Activated naive CD8-positive, alpha-beta T cell treated with anti-CD3 and anti-CD28 coated beads, Interleukin-2, amount 50 U/mL, for 24 hours (primary cell): ENCODE measurements around the gene MRAS.

Experiments used
- ATAC-seq: fragments of 150-1000 bp; cut with Tn5 transposase; one replicate; pipeline ENCODE4 v1.10.0; 2021
- DNase-seq: peaks from one replicate; pipeline ENCODE4 v3.0.0; 2021
- H3K27ac Mint-ChIP-seq: one replicate; pipeline ENCODE4 v1.8.0; 2021; ENCODE audit warnings: mild to moderate bottlenecking, mixed read lengths
- H3K27me3 Mint-ChIP-seq: one replicate; pipeline ENCODE4 v1.8.0; 2021; ENCODE audit warnings: mixed read lengths
- H3K36me3 Mint-ChIP-seq: one replicate; pipeline ENCODE4 v1.8.0; 2021; ENCODE audit warnings: low read depth, mixed read lengths
- H3K4me1 Mint-ChIP-seq: one replicate; pipeline ENCODE4 v1.8.0; 2021; ENCODE audit warnings: mixed read lengths
- H3K4me3 Mint-ChIP-seq: one replicate; pipeline ENCODE4 v1.8.0; 2021; ENCODE audit warnings: mild to moderate bottlenecking, moderate library complexity, mixed read lengths
- H3K9me3 Mint-ChIP-seq: one replicate; pipeline ENCODE4 v1.8.0; 2021; ENCODE audit warnings: mixed read lengths

The MRAS gene

GRCh38 chr3:138347960-138348753, at the start of gene MRAS:
Gene MRAS, plus strand, starts transcription at chr3:138348579. Its CDS starts 24,305 bp downstream, at chr3:138372884.
- Mint-ChIP-seq H3K36me3 (peaks cover 2% of the 10 kb centered on the region), H3K27me3 (peaks cover 34% of the 10 kb centered on the region), H3K4me3 (peak within 1 kb of the TSS; percentile 83), H3K4me1 (peaks cover 8% of the 10 kb centered on the region), H3K27ac (peak within 1 kb of the TSS; percentile 18), H3K9me3 (peaks cover 4% of the 10 kb centered on the region)
- ATAC-seq (peak; percentile 50), DNase-seq (peak; percentile 34)

GRCh38 chr3:138300647-138301046, 47.7 kb upstream of the MRAS start:
- Mint-ChIP-seq H3K27me3 (no peaks in the 10 kb centered on the region), H3K27ac (no peak overlapping the region), H3K36me3 (peaks cover 19% of the 10 kb centered on the region), H3K4me3 (no peak overlapping the region), H3K4me1 (peaks cover 20% of the 10 kb centered on the region), H3K9me3 (no peaks in the 10 kb centered on the region)
- ATAC-seq (no peak), DNase-seq (no peak)

- H3K4me3 Mint-ChIP-seq = no peak overlapping the region
- H3K27ac Mint-ChIP-seq = no peak overlapping the region
- H3K27me3 Mint-ChIP-seq = peaks cover 3% of the 10 kb centered on the region
- no peak for DNase-seq
- no peaks in the 10 kb centered on the region for H3K4me1 Mint-ChIP-seq
- ATAC-seq = no peak
- peaks cover 13% of the 10 kb centered on the region for H3K9me3 Mint-ChIP-seq
- peaks cover 12% of the 10 kb centered on the region for H3K36me3 Mint-ChIP-seq
Observed at GRCh38 chr3:138303474-138303873, 44.9 kb upstream of the MRAS start.

GRCh38 chr3:138307899-138308298, 40.5 kb upstream of the MRAS start:
- Mint-ChIP-seq H3K9me3 (peaks cover 30% of the 10 kb centered on the region), H3K36me3 (peaks cover 12% of the 10 kb centered on the region), H3K4me3 (no peak overlapping the region), H3K27ac (no peak overlapping the region), H3K27me3 (peaks cover 3% of the 10 kb centered on the region), H3K4me1 (no peaks in the 10 kb centered on the region)
- DNase-seq = no peak
- no peak for ATAC-seq

GRCh38 chr3:138308783-138309182, 39.6 kb upstream of the MRAS start:
- Mint-ChIP-seq H3K9me3 (peaks cover 30% of the 10 kb centered on the region), H3K4me1 (no peaks in the 10 kb centered on the region), H3K4me3 (no peak overlapping the region), H3K36me3 (peaks cover 12% of the 10 kb centered on the region), H3K27me3 (peaks cover 3% of the 10 kb centered on the region), H3K27ac (no peak overlapping the region)
- no peak for ATAC-seq
- DNase-seq = no peak

GRCh38 chr3:138310494-138310893, 37.9 kb upstream of the MRAS start:
- Mint-ChIP-seq H3K36me3 (peaks cover 12% of the 10 kb centered on the region), H3K27me3 (peaks cover 3% of the 10 kb centered on the region), H3K4me1 (no peaks in the 10 kb centered on the region), H3K27ac (no peak overlapping the region), H3K4me3 (no peak overlapping the region), H3K9me3 (peaks cover 30% of the 10 kb centered on the region)
- DNase-seq = no peak
- ATAC-seq = no peak

GRCh38 chr3:138314751-138315150, 33.6 kb upstream of the MRAS start:
- ATAC-seq (no peak), DNase-seq (no peak)
- no peaks in the 10 kb centered on the region for H3K4me1 Mint-ChIP-seq
- H3K36me3 Mint-ChIP-seq = peaks cover 1% of the 10 kb centered on the region
- H3K4me3 Mint-ChIP-seq = no peak overlapping the region
- no peak overlapping the region for H3K27ac Mint-ChIP-seq
- H3K27me3 Mint-ChIP-seq = no peaks in the 10 kb centered on the region
- peaks cover 14% of the 10 kb centered on the region for H3K9me3 Mint-ChIP-seq

GRCh38 chr3:138317687-138318086, 30.7 kb upstream of the MRAS start:
- no peak for ATAC-seq
- peaks cover 1% of the 10 kb centered on the region for H3K27me3 Mint-ChIP-seq
- DNase-seq = no peak
- peaks cover 5% of the 10 kb centered on the region for H3K4me1 Mint-ChIP-seq
- H3K27ac Mint-ChIP-seq = no peak overlapping the region
- no peaks in the 10 kb centered on the region for H3K36me3 Mint-ChIP-seq
- peaks cover 1% of the 10 kb centered on the region for H3K9me3 Mint-ChIP-seq
- H3K4me3 Mint-ChIP-seq = no peak overlapping the region

- Mint-ChIP-seq H3K9me3 (no peaks in the 10 kb centered on the region), H3K4me3 (no peak overlapping the region), H3K27me3 (peaks cover 6% of the 10 kb centered on the region), H3K4me1 (peaks cover 23% of the 10 kb centered on the region), H3K27ac (no peak overlapping the region), H3K36me3 (no peaks in the 10 kb centered on the region)
- ATAC-seq (no peak), DNase-seq (no peak)
Observed at GRCh38 chr3:138323971-138324370, 24.4 kb upstream of the MRAS start.

- Mint-ChIP-seq H3K36me3 (no peaks in the 10 kb centered on the region), H3K27me3 (peaks cover 5% of the 10 kb centered on the region), H3K9me3 (no peaks in the 10 kb centered on the region), H3K4me3 (no peak overlapping the region), H3K27ac (no peak overlapping the region), H3K4me1 (peaks cover 34% of the 10 kb centered on the region)
- ATAC-seq (no peak), DNase-seq (no peak)
Observed at GRCh38 chr3:138325990-138326389, 22.4 kb upstream of the MRAS start.

- ATAC-seq (no peak), DNase-seq (no peak)
- Mint-ChIP-seq H3K27me3 (peaks cover 5% of the 10 kb centered on the region), H3K9me3 (no peaks in the 10 kb centered on the region), H3K4me3 (no peak overlapping the region), H3K4me1 (peaks cover 40% of the 10 kb centered on the region), H3K36me3 (no peaks in the 10 kb centered on the region), H3K27ac (no peak overlapping the region)
Observed at GRCh38 chr3:138326866-138327595, 21.3 kb upstream of the MRAS start.

GRCh38 chr3:138327831-138328230, 20.5 kb upstream of the MRAS start:
- Mint-ChIP-seq H3K9me3 (no peaks in the 10 kb centered on the region), H3K4me1 (peaks cover 38% of the 10 kb centered on the region), H3K4me3 (no peak overlapping the region), H3K36me3 (no peaks in the 10 kb centered on the region), H3K27ac (no peak overlapping the region), H3K27me3 (peaks cover 5% of the 10 kb centered on the region)
- ATAC-seq = no peak
- DNase-seq = no peak

GRCh38 chr3:138328341-138328740, 20.0 kb upstream of the MRAS start:
- Mint-ChIP-seq H3K27ac (no peak overlapping the region), H3K9me3 (no peaks in the 10 kb centered on the region), H3K4me1 (peaks cover 35% of the 10 kb centered on the region), H3K27me3 (peaks cover 2% of the 10 kb centered on the region), H3K36me3 (no peaks in the 10 kb centered on the region), H3K4me3 (peak overlapping the region; percentile 81)
- DNase-seq (no peak), ATAC-seq (no peak)

- ATAC-seq (peak; percentile 95), DNase-seq (peak; percentile 87)
- Mint-ChIP-seq H3K4me1 (peaks cover 34% of the 10 kb centered on the region), H3K9me3 (no peaks in the 10 kb centered on the region), H3K27ac (no peak within 1 kb of the TSS), H3K4me3 (peak within 1 kb of the TSS; percentile 81), H3K36me3 (no peaks in the 10 kb centered on the region), H3K27me3 (no peaks in the 10 kb centered on the region)
Observed at GRCh38 chr3:138329127-138329983, 19.0 kb upstream of the MRAS start, which contains the start of gene NME9. Gene NME9, minus strand, starts transcription at chr3:138329851. Its CDS starts 516 bp downstream, at chr3:138329335.
